GM21619 (cell line): ENCODE data around the gene GPR142.

ENCODE experiments used
- ATAC-seq: cut with Tn5 transposase; IDR thresholded peaks from one replicate; pipeline ENCODE4 v1.9.1; 2021; ENCODE audit not compliant: unreplicated experiment

Gene GPR142

GRCh38 chr17:74369221-74369620 lies 1.9 kb downstream of the GPR142 start:
- ATAC-seq: no peak

DNA sequence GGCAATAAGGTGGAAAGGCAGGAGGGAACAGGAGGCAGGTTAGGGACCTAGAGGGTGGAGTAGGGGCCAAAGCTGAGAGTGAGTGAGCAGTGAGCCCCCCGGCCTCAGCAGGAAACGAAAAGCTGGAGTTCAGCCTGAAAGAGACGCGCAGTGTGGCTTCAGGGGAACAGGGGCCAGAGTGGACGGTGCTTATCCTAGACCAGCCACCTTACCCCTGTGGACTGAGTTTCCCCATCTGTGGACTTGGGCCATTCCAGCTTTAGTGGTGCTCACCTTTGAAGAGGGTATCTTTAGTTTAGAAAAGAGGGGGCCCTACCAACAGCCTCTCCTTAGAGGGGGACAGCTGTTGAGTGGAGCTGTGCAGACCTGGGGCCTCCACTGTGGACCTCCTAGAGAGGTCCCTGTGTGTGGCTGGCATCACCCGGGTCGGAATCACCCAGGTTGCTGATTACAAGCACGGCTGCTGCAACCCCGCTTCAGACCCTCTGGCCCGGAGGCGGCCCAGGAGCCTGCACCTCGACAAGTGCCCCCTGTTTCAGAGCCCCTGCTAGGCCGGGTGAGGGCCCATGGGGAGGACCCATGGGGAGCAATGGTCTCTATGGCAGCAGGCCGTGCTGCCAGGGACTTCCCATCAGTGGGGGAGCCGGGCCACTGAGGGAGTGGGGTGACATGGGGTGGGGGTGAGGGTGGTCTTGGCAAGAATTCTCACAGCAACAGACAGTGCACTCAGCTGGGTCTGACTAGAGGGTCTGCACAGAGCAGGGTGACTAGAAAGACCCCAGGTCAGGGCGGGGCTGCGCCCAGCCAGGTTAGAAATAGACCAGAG lies 2.6 kb downstream of the GPR142 start:
- no peak for ATAC-seq

DNA sequence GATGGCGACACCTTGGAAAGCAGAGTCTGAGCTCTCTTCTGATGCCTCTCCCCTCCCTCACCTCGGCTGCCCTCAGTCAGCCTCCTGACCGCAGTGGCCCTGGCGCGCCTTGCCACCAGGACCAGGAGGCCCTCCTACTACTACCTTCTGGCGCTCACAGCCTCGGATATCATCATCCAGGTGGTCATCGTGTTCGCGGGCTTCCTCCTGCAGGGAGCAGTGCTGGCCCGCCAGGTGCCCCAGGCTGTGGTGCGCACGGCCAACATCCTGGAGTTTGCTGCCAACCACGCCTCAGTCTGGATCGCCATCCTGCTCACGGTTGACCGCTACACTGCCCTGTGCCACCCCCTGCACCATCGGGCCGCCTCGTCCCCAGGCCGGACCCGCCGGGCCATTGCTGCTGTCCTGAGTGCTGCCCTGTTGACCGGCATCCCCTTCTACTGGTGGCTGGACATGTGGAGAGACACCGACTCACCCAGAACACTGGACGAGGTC lies 4.4 kb downstream of the GPR142 start:
- ATAC-seq: no peak

GRCh38 chr17:74372426-74372825 lies 5.1 kb downstream of the GPR142 start:
- ATAC-seq: no peak

GRCh38 chr17:74373838-74374606 lies 6.7 kb downstream of the GPR142 start:
- no peak for ATAC-seq

- no peak for ATAC-seq
These were observed 7.6 kb downstream of the GPR142 start for GRCh38 chr17:74374858-74375257.

DNA sequence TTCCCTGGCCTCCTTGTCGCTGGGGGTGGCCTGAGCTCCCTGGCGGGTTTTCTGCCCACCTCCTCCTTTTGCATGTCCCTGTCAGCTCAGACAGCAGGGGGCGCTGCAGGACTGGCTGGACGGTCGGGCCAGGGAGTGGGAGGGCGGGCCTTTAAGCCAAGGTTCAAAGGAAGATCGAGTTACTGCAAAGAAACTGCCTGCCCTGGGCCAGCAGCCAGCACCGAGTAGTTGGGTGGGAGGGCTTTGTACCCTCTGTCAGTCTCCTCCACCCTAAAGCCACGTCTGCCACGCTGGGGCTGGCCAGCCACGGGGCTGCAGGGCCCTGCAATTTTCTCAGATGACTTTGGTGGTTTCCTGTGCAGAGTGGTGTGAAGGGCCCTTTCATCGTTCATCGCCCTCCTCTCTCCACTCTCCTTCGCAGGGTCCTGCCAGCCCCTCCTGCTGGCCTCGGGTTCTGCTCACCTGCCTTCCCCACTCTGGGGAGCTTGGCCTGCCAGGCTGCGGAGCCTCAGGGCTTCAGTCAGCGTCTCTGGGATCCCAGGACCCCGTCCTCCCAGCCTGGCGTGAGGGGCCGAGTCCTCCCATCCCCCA lies 12.3 kb downstream of the GPR142 start:
- no peak for ATAC-seq

DNA sequence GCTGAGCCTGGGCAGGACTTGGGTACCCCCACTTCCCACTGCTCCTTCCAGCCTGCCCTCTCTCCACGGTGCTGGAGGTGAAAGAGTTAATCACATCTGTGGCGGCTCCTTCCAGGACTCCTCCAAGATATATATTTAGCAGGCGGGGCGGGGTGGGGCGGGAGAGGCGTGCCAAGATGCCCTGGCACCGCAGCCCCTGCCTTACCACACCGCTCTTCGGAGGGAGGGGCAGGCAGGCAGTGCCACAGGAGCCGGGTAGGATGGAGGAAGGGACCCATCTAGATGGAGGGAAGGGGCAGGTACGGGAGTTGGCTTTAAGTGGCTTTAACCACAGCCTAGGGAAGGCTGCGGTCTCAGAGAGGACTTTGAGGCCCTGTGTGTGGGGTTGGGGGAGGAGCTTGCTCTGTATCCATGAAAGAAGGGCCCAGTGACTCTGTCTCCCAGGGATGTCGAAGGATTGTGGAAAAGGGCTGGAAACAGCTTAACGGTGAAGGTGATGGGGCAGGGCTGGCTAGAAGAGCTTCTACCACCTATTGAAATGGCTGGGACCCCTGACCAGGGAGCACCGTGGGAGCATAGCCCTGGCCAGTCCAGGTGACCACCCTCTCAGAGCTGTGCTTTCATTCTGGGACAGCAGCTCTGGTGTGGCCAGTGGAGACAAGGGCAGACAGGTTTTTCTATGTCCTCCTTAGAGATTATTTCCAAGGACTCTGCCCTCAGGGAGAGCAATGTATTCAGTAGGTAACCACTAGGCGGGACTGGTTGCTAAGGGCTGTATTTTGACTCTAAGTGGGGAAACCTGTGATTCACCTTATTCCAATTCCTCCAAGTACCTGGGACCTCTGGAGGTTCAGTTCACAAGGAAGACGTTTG lies 13.0 kb downstream of the GPR142 start:
- ATAC-seq: no peak

DNA sequence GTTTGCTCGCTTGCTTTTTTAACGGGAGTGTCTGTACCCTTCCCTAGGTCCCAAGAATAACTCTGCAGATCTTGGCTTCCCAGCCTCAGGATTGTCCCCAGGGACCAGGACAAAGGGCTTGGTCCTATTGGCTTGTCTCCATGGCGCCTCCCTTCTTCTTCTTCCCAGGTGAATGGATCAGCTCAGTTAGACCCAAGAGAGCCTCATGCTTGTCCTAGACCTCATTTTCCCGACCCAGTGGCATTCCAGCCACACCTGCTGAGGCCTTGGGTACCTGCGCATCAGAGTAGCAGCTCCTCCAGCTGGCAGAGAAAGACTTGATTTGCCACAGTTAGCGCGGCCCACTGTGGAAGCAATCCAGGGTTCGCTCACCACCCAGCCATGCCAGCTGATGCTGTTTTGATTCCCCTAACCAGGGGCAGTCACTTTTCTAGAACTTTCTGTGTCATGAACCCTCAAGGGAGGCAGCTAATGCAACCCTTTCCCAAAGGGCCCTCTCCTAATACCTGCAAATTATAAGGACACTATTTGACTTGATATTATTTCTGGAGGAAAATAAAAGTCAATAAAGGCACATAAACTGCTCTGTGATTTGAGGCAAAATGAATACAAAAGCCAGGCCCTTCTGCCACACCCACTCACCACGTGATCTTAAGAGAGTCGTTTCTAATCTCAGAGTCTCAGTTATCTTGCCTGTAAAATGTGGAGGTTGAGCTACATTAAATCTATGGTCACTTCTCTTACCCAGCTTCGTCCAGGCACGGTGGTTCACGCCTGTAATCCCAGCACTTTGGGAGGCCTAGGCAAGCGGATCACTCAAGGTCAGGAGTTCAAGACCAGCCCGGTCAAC lies 13.9 kb downstream of the GPR142 start:
- no peak for ATAC-seq

DNA sequence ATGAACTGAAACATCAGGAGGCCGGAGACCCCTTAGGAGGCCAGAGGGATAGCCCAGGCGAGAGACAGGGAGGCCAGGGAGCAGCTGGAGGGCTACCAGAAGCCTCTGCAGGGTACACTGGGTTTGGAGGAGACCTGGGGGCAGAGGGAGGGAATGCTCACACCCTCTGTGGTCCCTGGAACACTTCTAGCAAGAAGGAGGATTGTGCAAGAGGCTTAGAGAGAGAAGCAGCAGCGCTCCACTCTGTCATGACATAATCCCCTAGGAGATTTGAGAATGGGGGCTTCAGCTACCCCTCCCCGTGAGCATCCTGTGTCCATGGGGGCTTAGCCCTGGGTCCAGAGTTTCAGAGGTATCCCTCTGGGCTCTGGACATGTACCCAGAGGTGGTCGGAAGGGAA lies 15.8 kb downstream of the GPR142 start:
- no peak for ATAC-seq

- no peak for ATAC-seq
These were observed 17.9 kb downstream of the GPR142 start for GRCh38 chr17:74385201-74385600.

DNA sequence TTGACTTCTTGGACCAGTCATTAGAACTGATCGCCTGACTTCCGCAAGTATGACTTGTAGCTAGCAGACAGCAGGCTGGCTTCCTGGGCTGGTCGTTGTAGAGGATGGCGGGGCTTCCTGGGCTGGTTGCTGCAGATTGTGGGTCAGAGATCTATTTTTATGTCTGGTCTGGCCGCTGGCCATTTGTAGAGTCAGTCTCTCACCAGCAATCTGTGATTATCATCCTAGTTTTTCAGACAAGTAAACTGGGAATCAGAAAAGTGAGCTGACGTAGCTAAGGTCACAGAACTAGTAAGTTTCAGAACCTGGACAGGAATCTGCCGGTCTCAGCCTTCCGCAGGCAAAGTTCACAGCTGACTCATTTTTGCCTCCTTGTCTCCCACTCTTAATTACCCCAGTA lies 19.1 kb downstream of the GPR142 start:
- ATAC-seq: no peak

GRCh38 chr17:74387365-74388218 lies 20.3 kb downstream of the GPR142 start:
- ATAC-seq: no peak

GRCh38 chr17:74389084-74389753 lies 21.9 kb downstream of the GPR142 start:
- ATAC-seq: no peak

DNA sequence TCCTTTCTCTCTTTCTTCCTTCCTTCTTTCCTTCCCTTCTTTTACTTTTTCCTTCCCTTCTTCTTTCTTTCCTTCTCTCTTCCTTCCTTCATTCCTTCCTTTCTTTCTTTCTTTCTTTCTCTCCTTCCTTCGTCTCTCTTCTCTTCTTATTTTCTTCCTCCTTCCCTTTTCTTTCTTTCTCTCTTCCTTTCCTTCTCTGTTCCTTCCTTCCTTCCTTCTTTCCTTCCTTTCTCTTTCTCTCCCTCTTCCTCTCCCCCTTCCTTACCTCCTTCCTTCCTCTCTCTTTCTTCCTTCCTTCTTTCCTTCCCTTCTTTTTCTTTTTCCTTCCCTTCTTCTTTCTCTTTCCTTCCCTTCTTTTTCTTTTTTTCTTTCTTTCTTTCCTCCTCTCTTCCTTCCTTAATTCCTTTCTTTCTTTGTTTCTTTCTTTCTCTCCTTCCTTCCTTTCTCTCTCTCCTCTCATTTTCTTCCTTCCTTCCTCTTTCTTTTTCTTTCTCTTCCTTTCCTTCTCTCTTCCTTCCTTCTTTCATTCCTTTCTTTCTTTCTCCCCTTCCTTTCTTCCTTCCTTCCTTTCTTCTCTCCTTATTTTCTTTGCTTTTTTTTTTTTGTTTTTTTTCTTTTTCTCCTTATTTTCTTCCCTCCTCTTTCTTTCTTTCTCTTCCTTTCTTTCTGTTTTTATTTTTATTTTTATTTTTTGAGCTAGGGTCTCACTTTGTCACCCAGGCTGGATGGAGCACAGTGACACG lies 22.8 kb downstream of the GPR142 start:
- ATAC-seq: no peak

- no peak for ATAC-seq
These were observed 23.7 kb downstream of the GPR142 start for GRCh38 chr17:74390680-74391653.

DNA sequence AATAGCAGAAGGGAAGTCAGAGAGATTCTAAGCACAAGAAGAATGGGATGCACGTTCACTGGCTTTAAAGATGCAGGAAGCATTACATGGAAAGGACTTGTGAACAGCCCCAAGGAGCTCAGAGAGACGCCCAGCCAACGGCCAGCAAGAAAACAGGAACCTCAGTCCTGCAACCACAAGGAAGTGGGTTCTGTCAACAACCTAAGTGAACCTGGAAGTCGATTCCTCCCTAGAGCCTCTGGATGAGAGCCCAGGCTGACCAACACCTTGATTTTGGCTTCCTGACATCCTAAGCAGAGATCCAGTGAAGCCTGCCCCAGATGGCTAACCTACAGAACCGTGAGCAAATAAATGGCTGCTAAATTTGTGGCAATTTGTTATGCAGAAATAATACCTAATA lies 24.5 kb downstream of the GPR142 start:
- no peak for ATAC-seq
